ENCODE data around the gene GLMN. TPM values are rescaled to one million over a fixed set of nuclear protein-coding genes. Genes with fewer than 3 reads are reported as not detected.

GLMN gene
- total RNA-seq, 1 donor from 2014 or later: 19.9 TPM

- Mint-ChIP-seq H3K27me3 (no peaks in the 10 kb centered on the region), H3K9me3 (no peaks in the 10 kb centered on the region), H3K27ac (no peak overlapping the region), H3K4me1 (ENCODE audit: unreplicated experiment) (no peaks in the 10 kb centered on the region), H3K36me3 (no peaks in the 10 kb centered on the region), H3K4me3 (no peak overlapping the region)
- TF ChIP-seq, protein P1, sequence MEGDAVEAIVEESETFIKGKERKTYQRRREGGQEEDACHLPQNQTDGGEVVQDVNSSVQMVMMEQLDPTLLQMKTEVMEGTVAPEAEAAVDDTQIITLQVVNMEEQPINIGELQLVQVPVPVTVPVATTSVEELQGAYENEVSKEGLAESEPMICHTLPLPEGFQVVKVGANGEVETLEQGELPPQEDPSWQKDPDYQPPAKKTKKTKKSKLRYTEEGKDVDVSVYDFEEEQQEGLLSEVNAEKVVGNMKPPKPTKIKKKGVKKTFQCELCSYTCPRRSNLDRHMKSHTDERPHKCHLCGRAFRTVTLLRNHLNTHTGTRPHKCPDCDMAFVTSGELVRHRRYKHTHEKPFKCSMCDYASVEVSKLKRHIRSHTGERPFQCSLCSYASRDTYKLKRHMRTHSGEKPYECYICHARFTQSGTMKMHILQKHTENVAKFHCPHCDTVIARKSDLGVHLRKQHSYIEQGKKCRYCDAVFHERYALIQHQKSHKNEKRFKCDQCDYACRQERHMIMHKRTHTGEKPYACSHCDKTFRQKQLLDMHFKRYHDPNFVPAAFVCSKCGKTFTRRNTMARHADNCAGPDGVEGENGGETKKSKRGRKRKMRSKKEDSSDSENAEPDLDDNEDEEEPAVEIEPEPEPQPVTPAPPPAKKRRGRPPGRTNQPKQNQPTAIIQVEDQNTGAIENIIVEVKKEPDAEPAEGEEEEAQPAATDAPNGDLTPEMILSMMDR (conservative IDR thresholded peaks at IDR 0.05): no peak
- no peak for DNase-seq (ENCODE audit: extremely low spot score, unreplicated experiment)
Measured at GRCh38 chr1:92211166-92211565, 87.6 kb downstream of the GLMN start.

- no peaks in the 10 kb centered on the region for H3K36me3 Mint-ChIP-seq
- H3K4me3 Mint-ChIP-seq: no peak overlapping the region
- TF ChIP-seq, protein P1 (conservative IDR thresholded peaks at IDR 0.05): no peak
- H3K4me1 Mint-ChIP-seq (ENCODE audit: unreplicated experiment): no peaks in the 10 kb centered on the region
- no peaks in the 10 kb centered on the region for H3K27me3 Mint-ChIP-seq
- no peaks in the 10 kb centered on the region for H3K9me3 Mint-ChIP-seq
- DNase-seq (ENCODE audit: extremely low spot score, unreplicated experiment): no peak
- H3K27ac Mint-ChIP-seq: no peak overlapping the region
Measured at GRCh38 chr1:92210701-92211100, 88.1 kb downstream of the GLMN start.

GRCh38 chr1:92203105-92203504, 95.7 kb downstream of the GLMN start:
- DNase-seq (ENCODE audit: extremely low spot score, unreplicated experiment): no peak
- Mint-ChIP-seq H3K36me3 (no peaks in the 10 kb centered on the region), H3K27ac (no peak overlapping the region), H3K4me3 (no peak overlapping the region), H3K4me1 (ENCODE audit: unreplicated experiment) (no peaks in the 10 kb centered on the region), H3K9me3 (no peaks in the 10 kb centered on the region), H3K27me3 (no peaks in the 10 kb centered on the region)
- TF ChIP-seq, protein P1 (conservative IDR thresholded peaks at IDR 0.05): no peak

DNA sequence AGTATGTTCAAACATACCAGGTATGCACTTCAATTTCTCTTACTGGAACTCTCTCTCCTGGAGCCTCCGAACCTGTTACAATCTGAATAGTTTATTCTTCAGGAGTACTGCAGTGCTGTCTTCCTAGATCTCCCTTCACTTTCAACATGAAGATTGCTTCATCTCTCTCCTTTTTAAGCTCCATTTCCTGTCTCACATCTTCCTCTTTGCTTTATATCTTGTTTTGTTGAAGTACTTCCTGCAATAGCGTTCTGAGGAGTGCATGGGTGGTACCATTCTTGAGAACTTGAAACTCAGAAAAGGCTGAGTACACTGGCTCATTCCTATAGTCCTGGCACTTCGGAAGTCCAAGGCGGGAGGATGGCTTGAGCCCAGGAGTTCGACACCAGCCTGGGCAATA, 96.8 kb downstream of the GLMN start:
- DNase-seq (ENCODE audit: extremely low spot score, unreplicated experiment): no peak
- TF ChIP-seq, protein P1 (conservative IDR thresholded peaks at IDR 0.05): no peak
- Mint-ChIP-seq H3K36me3 (no peaks in the 10 kb centered on the region), H3K9me3 (no peaks in the 10 kb centered on the region), H3K4me3 (no peak overlapping the region), H3K27ac (no peak overlapping the region), H3K4me1 (ENCODE audit: unreplicated experiment) (no peaks in the 10 kb centered on the region), H3K27me3 (no peaks in the 10 kb centered on the region)

Other genes starting within 250 kb of the GLMN start
- not detected in 2 replicates for gene SETSIP, start 223.6 kb downstream of the GLMN start, total RNA-seq (ENCODE audit: low replicate concordance)
- 2.6 and 4.8 TPM in 2 replicates for gene BTBD8, start 218.6 kb downstream of the GLMN start, total RNA-seq (ENCODE audit: low replicate concordance)
- not detected in 2 replicates for gene C1orf146, start 81.1 kb downstream of the GLMN start, total RNA-seq (ENCODE audit: low replicate concordance)
- gene RPAP2, start 72 bp upstream of the GLMN start, total RNA-seq (ENCODE audit: low replicate concordance): 31.9 and 42.3 TPM in 2 replicates
- gene GFI1, start 187.9 kb upstream of the GLMN start, total RNA-seq (ENCODE audit: low replicate concordance): 0.10 and 0.17 TPM in 2 replicates